ENCODE measurements around the gene QKI. TPM values are rescaled to one million over a fixed set of nuclear protein-coding genes. Genes with fewer than 3 reads are reported as not detected.
A peak's percentile ranks its signal among the peaks of the same experiment; 100 is the strongest.

The QKI gene
- polyA plus RNA-seq, 5 donors, result 80.1 to 162 (median 158) TPM

DNA sequence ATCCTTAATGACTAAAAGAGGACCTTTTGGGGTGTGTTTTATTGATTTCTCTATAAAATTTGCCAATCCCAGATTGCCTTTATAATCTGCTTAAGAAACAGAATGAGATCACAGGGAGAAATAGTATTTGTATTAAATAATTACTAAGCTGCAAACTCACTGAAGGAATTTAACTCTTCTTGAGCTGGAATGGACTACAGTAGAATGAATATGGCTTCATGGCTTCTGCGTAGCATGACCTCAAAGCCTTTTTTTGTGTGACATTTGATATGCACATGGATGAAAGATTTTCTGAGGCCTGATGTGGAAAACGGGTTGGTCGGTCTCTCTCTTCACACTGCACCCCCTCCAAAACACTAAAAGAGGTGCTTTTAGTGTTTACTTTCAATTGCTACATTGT lies 115.9 kb downstream of the QKI start:
- DNase-seq, result no peak

DNA sequence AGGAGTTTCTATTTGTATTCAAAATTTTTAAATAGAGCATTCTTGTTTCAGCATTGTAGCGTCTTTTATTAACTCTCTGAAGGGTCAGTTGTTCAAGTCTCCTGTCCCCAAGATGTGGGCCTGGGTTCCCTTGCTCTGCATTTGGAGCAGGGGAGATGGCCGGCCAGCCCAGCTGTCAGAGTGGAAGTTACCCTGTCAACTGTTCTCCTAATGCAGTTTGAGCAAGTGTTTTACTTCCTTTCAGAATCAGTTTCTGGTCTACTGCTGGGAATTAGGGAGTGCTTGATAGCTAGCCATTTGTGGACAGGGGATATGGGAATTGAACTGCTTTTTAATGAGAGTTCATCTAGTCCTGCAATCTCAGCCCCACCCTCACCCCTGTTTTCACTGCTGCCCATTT lies 116.6 kb downstream of the QKI start:
- no peak for DNase-seq

DNA sequence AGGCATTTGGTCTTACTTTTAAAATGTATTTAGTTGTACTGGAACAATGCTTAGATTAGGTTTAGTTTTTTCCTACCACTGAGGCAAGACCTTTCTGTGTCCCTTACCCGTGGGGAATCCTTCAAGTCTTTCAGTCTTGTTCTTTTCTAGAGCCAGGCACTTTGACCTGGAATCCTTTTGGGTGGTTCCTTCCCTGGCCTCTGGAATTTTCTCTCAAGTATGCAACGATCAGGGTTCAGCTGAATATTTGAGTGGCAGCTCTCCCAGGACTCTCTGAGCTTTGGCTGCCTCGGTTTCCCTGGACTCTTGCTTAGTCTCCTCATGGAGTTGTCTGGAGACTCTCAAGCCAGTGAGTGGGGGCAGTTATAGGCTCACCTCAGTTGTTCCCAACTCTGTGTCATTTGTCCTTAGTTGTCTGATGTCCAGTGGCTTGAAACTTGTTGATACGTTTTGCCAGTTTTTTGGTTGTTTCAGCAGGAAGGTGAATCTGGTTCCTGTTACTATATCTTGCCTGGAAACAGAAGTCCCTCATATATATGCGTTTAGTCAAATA lies 118.1 kb downstream of the QKI start:
- DNase-seq, result no peak

GRCh38 chr6:163533443-163533842 lies 118.9 kb downstream of the QKI start:
- peak in 1 of 2 donors; percentile 16 for DNase-seq

DNA sequence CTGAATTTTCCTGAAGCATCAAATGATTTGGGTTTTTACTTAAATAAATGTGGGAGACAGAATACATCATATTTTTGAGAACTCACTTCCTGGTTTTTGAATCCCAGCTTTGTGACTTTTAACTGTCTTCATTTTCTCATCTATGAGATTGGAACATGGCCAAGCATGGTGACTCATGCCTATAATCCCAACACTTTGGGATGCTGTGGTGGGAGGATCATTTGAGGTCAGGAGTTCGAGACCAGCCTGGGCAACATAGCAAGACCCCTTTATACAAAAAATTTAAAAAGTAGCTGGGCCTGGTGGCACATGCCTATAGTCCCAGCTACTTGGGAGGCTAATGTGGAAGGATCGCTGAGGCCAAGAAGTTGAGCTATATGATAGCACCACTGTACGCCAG lies 122.3 kb downstream of the QKI start:
- DNase-seq, result no peak

DNA sequence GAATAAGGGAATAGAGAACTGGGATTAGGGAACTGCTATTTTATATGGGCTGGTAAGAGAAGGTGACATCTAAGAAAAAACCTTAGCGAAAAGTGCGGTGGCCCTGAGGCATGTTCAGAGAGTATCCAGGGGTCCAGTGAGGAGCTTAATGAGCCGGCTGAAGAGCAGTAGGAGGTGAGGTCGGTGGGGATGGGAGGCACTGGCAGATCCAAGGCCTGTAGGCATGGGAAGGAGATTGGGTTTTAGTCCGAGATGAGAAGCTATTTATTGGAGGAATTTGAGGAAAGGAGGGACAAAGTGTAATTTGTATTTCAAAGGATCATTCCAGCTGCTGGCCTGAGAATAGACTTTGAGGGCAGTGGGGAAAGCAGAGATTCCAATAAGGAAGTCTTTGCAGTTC lies 123.8 kb downstream of the QKI start:
- no peak for DNase-seq

- DNase-seq, result no peak
Observed at GRCh38 chr6:163539101-163539762, 124.7 kb downstream of the QKI start.

DNA sequence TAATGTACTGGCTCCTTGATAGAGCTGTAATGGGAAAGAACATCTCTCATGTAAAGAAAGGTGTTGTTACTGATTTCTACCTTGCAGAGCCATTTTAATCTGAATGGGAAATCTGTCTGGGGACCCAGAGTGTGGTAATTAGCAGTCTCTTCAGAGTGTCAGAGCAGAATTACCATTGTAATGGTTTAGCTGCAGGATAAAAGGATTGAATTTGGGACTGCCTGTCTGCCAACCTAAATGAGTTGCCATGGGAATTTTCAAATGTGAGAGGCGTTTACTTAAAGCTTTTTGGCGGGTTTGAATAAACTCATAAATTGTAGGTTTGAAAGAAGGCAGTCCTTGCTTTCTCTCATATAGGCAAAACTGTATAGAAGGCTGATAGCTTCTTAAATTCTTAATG lies 128.8 kb downstream of the QKI start:
- no peak for DNase-seq

DNA sequence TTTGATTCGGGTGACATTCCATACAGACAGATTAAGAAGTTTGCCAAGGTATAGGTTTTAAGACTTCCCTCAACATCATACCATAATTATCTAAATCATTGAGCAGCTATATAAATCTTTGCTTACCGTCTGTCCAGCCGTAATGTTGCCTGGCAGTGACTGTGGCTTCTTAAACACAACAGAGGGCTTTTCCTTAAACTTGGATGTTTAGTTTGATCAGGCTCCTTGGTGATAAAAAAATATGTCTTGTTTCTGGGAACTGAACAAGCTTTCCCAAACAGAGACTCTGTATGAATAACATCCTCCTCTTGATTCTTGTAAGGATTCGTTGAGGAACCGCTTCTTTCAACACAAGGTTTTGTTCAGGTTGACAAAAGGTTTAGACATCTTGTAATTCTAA lies 130.9 kb downstream of the QKI start:
- DNase-seq, result no peak

DNA sequence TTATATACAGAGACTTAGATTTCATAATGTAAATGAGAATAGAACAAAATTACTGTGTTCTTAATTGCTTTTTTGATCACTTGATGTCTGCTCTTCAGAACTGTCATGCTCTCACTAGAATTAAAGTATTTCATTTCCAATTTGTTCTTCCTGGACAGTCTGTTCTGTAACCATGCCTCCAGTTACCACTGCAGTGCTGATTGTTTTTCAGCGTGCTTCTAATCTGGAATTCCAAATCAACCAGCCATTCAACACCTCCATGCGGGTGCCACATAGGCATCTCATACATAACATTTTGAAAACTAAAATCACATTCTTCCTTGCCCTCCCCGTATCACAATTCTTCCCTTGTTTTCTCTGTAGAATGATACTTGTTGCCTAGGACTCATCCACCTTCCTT lies 132.8 kb downstream of the QKI start:
- no peak for DNase-seq

DNA sequence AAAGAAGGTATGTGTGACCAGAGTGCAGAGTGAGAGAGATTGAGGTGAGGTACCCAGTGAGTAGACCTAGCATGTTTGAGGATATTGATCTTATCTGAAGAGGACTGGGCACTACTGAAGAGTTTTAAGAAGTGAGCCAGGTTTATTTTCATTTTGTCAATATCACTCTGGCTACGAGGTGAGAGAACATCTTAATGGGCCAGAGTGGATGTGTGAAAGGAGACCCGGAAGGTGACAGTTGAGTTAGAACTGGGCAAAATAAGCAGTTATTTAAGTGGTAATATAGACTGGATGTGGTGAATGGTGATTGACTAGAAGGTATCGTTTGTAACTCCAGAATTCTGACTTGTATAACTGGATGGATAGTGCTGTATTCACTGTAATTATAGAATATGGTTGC lies 134.1 kb downstream of the QKI start:
- no peak for DNase-seq

GRCh38 chr6:163554032-163554431 lies 139.5 kb downstream of the QKI start:
- DNase-seq, result no peak

- DNase-seq, result no peak
Observed at GRCh38 chr6:163554663-163555062, 140.1 kb downstream of the QKI start.

- DNase-seq, result no peak
Observed at GRCh38 chr6:163559661-163560060, 145.1 kb downstream of the QKI start.

GRCh38 chr6:163563318-163563717 lies 148.8 kb downstream of the QKI start:
- peak; percentile 30 to 39 for DNase-seq

DNA sequence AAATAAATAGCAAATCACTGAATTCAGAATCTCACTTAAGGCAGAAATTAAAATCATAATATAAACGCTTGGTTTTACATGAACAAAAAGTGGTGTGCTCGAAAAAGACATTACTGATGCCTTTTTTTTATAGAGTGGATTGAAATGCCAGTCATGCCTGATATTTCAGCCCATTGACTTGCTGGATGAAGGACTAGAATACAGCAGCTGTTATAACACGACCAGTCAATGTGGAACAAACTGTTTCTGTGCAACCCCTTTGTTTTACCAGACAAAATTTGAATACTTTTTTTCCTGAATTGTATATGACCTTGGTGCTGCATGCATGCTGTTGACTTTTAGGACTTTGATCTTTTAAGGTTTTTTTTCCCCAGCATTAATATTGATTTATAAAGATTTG lies 150.0 kb downstream of the QKI start:
- no peak for DNase-seq

DNA sequence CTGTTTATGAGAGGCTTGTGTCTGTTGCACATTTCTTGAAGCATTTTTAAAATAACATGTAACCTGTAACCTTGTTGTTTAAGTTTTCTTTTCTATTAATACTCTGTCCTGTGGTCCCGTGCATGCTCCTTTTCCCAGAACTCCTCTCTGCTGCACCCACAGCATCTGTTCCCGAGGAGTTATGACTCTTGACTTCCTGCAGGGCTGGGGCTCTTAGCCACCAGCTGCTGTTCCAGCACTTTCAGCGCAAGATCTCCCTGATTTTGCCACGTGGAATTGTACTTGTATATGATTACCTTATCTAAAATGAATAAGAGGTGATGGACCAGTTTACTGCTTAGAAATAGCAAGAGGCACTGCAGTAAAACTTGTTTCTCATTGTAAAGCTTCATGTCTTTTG lies 150.6 kb downstream of the QKI start:
- DNase-seq, result no peak

DNA sequence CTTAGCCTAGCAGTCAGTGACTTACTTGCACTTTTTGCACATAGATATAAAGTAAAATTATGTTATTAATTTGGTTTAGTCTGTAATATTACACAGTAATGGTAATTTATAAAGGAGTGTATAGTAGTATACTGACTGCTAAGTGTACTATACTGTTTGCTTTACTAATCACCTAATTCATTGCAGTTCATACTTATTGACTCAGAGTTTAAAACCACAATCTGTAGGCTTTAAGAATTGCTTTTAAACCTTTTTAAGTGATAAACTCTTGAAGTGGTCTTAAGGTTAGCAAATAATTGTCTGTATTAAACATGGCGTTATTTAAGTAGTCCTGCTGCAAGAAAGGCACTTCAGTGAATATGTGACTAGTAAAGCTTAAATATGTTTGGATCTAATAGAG lies 151.5 kb downstream of the QKI start:
- DNase-seq, result no peak

DNA sequence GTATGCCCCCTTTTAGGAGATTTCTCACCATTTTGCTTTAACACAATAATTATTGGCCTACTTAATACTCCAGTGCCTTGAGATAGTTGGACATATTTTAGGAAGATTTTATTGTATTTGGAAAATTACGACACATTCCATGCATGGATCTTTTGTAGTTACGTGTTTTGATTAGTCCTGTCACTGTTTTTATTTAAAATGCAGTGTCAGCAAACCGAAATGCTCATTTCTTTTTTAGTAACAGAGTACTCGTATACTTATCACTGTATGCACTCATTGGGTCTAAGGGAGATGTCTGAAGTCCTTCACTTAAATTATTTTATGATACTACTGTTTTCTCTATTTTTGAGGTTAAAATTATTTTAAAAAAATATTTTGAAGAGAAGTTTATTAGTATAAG lies 153.8 kb downstream of the QKI start:
- DNase-seq, result no peak

GRCh38 chr6:163570579-163571231 lies 156.2 kb downstream of the QKI start:
- no peak for DNase-seq

DNA sequence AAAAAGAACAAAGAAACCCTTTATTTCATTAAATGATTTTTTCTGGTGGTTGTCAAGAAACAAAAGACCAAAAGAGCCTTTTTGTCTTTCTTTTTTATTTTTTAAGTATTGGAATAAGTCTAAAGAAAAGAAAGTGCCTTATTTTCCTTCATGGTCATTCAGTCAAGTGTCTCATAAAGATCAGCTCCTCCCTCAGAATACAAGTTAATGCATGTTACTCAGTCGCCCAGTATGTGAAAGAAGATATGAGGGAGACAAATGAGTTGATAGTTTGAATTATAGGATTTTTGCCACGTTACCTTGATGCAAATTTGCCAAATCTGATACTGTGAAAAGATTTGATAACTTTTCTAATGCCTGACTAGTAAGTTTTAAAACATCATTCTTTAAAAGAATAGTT lies 157.2 kb downstream of the QKI start:
- DNase-seq, result no peak

DNA sequence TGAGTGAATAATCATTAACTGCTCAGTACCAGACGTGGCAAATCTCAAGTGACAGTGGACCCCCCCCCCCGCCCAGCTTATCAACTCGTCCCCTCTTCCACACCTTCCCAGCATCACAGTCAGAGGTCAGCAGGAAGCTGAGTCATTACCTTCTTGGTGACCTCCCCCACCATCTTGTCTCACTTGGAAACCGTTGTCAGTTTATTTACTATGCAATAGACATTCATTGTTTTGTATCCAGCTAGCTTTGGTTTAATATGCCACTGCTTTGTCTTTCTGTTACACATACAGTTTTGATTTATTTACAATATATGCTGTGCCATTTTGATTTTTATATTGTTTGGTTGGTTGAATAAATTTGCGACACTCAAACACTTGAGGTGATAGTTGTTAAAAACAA lies 158.1 kb downstream of the QKI start:
- no peak for DNase-seq

DNA sequence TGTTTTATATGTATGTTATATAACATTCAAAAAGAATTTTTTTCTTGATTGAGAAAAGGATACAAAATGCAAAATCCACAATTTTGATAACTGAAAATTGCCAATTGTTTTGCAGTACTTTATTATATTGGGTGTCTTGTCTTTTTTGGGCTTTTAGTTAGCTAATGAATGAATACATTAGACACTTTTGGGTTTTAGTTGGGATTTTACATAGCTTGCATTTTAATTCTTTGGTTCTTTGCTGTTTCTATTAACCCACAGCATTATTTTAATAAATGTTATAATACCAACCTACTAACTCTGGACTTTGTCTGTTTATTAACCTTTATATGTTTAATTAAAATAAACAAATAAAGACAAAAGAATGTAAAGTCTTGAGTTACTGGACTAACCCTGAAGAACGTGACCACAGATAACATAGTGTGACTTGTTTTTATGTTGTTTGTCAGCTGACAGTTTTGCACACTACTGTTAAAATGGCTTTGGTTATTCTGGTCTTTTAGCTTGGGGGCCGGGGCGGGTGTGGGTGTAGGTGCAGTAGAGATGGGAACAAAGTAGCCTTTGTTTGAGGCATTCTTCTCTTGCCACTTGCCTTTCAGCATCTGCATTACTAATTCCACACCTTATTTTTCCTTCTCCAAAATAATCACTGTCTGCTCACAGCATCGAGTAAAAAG lies 159.1 kb downstream of the QKI start:
- DNase-seq, result no peak

Data from right lung (tissue), 5 donors.